ENCODE measurements around the gene C1orf74. TPM values are rescaled to one million over a fixed set of nuclear protein-coding genes. Genes with fewer than 3 reads are reported as not detected.

The C1orf74 gene
- total RNA-seq, 1 experiment from 2014 or later, result 5.6 TPM

GRCh38 chr1:209768354-209768774 lies 16.0 kb downstream of the C1orf74 start:
- Histone ChIP-seq H3K4me2 (ENCODE audit: low read length) (no peak overlapping the region), H3K4me3 (replicated peaks in 1 of 2; ENCODE audit: low read depth in 1 of 2, low read length in 2 of 2) (no peak overlapping the region), H3K9ac (ENCODE audit: low read length) (no peak overlapping the region), H3K27me3 (ENCODE audit: insufficient read depth, low read length) (no peaks in the 10 kb centered on the region), H3K9me2 (ENCODE audit: insufficient read depth) (no peaks in the 10 kb centered on the region), H2AFZ (ENCODE audit: low read depth, low read length, poor library complexity, severe bottlenecking) (no peak overlapping the region), H4K20me1 (ENCODE audit: insufficient read depth) (no peaks in the 10 kb centered on the region), H3K79me2 (ENCODE audit: insufficient read depth, low read length) (no peaks in the 10 kb centered on the region), H3K27ac (ENCODE audit: low read depth, low read length) (no peak overlapping the region), H3K36me3 (ENCODE audit: control insufficient read depth in 1 of 2, insufficient read depth in 2 of 2, low read length in 2 of 2) (no peaks in the 10 kb centered on the region), H3K4me1 (ENCODE audit: control insufficient read depth in 1 of 2, insufficient read depth in 2 of 2, low read length in 2 of 2) (no peaks in the 10 kb centered on the region), H3K9me3 (ENCODE audit: control insufficient read depth in 1 of 2, insufficient read depth in 1 of 2, low read depth in 1 of 2, low read length in 2 of 2) (no peaks in the 10 kb centered on the region; a peak in 1 of 4 replicates)
- no peak for DNase-seq (ENCODE audit: low read depth, low spot score)
- CTCF ChIA-PET, result no interaction called here
- intact Hi-C loops (cut with micrococcal nuclease), result no loop called here
- ATAC-seq, result no peak
- POLR2A ChIA-PET, result no interaction called here
- no TSS peak for BruUV-seq (replicated peaks)
- RAD21 ChIA-PET (ENCODE audit: low non-redundant PET in 1 of 2, low total read pairs in 2 of 2, uncharacterized antibody in 2 of 2, unreplicated experiment in 2 of 2), result no interaction called here
- TF ChIP-seq RAD21 (IDR thresholded peaks at IDR 0.05; ENCODE audit: low read depth), result no peak
- no peak for TF ChIP-seq ELF1 (IDR thresholded peaks at IDR 0.05; ENCODE audit: borderline replicate concordance, low read depth)
- no peak for TF ChIP-seq ATF3 (IDR thresholded peaks at IDR 0.05)
- TF ChIP-seq CEBPB (IDR thresholded peaks at IDR 0.05; ENCODE audit: low read depth), result no peak

GRCh38 chr1:209767706-209768105 lies 16.7 kb downstream of the C1orf74 start:
- no TSS peak for BruUV-seq (replicated peaks)
- H3K4me1 ChIP-seq (ENCODE audit: control insufficient read depth in 1 of 2, insufficient read depth in 2 of 2, low read length in 2 of 2), result no peaks in the 10 kb centered on the region
- H3K27ac ChIP-seq (ENCODE audit: low read depth, low read length), result no peak overlapping the region
- intact Hi-C loops (cut with micrococcal nuclease), result no loop called here
- no peaks in the 10 kb centered on the region for H3K27me3 ChIP-seq (ENCODE audit: insufficient read depth, low read length)
- no peaks in the 10 kb centered on the region for H4K20me1 ChIP-seq (ENCODE audit: insufficient read depth)
- no peak overlapping the region for H3K4me2 ChIP-seq (ENCODE audit: low read length)
- H3K9me2 ChIP-seq (ENCODE audit: insufficient read depth), result no peaks in the 10 kb centered on the region
- DNase-seq (ENCODE audit: low read depth, low spot score) (no peak), ATAC-seq (no peak)
- POLR2A ChIA-PET, result no interaction called here
- no peak overlapping the region for H3K9ac ChIP-seq (ENCODE audit: low read length)
- no peaks in the 10 kb centered on the region for H3K36me3 ChIP-seq (ENCODE audit: control insufficient read depth in 1 of 2, insufficient read depth in 2 of 2, low read length in 2 of 2)
- CTCF ChIA-PET, result interaction anchor here (1.0 kb wide), 1 partner anchor 20 kb away, joined by 4 read pairs; no protein-coding TSS in a partner anchor
- no peaks in the 10 kb centered on the region for H3K79me2 ChIP-seq (ENCODE audit: insufficient read depth, low read length)
- no peak overlapping the region for H3K4me3 ChIP-seq (replicated peaks in 1 of 2; ENCODE audit: low read depth in 1 of 2, low read length in 2 of 2)
- RAD21 ChIA-PET (ENCODE audit: low non-redundant PET in 1 of 2, low total read pairs in 2 of 2, uncharacterized antibody in 2 of 2, unreplicated experiment in 2 of 2), result no interaction called here
- H3K9me3 ChIP-seq (ENCODE audit: control insufficient read depth in 1 of 2, insufficient read depth in 1 of 2, low read depth in 1 of 2, low read length in 2 of 2), result no peaks in the 10 kb centered on the region; a peak in 1 of 4 replicates
- no peak overlapping the region for H2AFZ ChIP-seq (ENCODE audit: low read depth, low read length, poor library complexity, severe bottlenecking)
- TF ChIP-seq SIN3A (IDR thresholded peaks at IDR 0.05; ENCODE audit: low read depth), result no peak
- no peak for TF ChIP-seq EZH2 (IDR thresholded peaks at IDR 0.05)
- TF ChIP-seq ZBTB33 (IDR thresholded peaks at IDR 0.05; ENCODE audit: extremely low read depth, insufficient replicate concordance, low read length), result no peak
- no peak for TF ChIP-seq SRF (IDR thresholded peaks at IDR 0.05; ENCODE audit: low read depth)
- TF ChIP-seq YY1 (IDR thresholded peaks at IDR 0.05; ENCODE audit: extremely low read depth, insufficient replicate concordance, low read depth, low read length), result no peak
- TF ChIP-seq MAX (IDR thresholded peaks at IDR 0.05), result no peak
- TF ChIP-seq ATF3 (IDR thresholded peaks at IDR 0.05), result no peak
- no peak for TF ChIP-seq CBX3 (IDR thresholded peaks at IDR 0.05; ENCODE audit: low read depth)
- TF ChIP-seq CEBPB (IDR thresholded peaks at IDR 0.05; ENCODE audit: low read depth), result no peak
- TF ChIP-seq ZNF274 (IDR thresholded peaks at IDR 0.05; ENCODE audit: low read depth, low read length), result no peak
- no peak for TF ChIP-seq REST (IDR thresholded peaks at IDR 0.05; ENCODE audit: low read depth)
- no peak for TF ChIP-seq JUND (IDR thresholded peaks at IDR 0.05)
- TF ChIP-seq FOSL1 (IDR thresholded peaks at IDR 0.05; ENCODE audit: low read depth), result no peak
- no peak for TF ChIP-seq EZH2phosphoT487 (IDR thresholded peaks at IDR 0.05; ENCODE audit: borderline replicate concordance)
